Measurements from ENCODE around the gene CARD10. TPM values are rescaled to one million over a fixed set of nuclear protein-coding genes. Genes with fewer than 3 reads are reported as not detected.
A peak's percentile ranks its signal among the peaks of the same experiment; 100 is the strongest.

The CARD10 gene
- total RNA-seq, 2 donors from 2014 or later: 20.3 to 24.4 TPM

GRCh38 chr22:37566903-37567798, 47.9 kb upstream of the CARD10 start:
- Histone ChIP-seq H3K9me3 (ENCODE audit: control insufficient read depth, low read length) (no peaks in the 10 kb centered on the region), H3K4me3 (ENCODE audit: low read length) (no peak overlapping the region), H3K9ac (ENCODE audit: extremely low read depth, low read length, poor library complexity, severe bottlenecking) (no peak overlapping the region), H3K36me3 (ENCODE audit: control insufficient read depth, insufficient read depth, low read length) (peaks cover 32% of the 10 kb centered on the region), H3K27ac (ENCODE audit: low read depth, low read length) (no peak overlapping the region), H3K27me3 (ENCODE audit: control insufficient read depth, insufficient read depth, low read length, poor library complexity, severe bottlenecking) (no peaks in the 10 kb centered on the region), H3K4me1 (ENCODE audit: control insufficient read depth, insufficient read depth, low read length) (peaks cover 52% of the 10 kb centered on the region)
- DNase-seq: peak; percentile 97
- TF ChIP-seq CTCF (conservative IDR thresholded peaks at IDR 0.05): peak; percentile 99
- WGBS, 2 experiments (ENCODE audit: insufficient coverage in 1 of 2, insufficient read length in 1 of 2): 66 to 73% methylated on average over 14 to 16 of the region's 16 CpGs
- peaks cover 17% of the 10 kb centered on the region for H3K36me3 Mint-ChIP-seq (ENCODE audit: low read depth)
- H3K9me3 Mint-ChIP-seq: no peaks in the 10 kb centered on the region
- peak overlapping the region; percentile 81 for H3K27ac Mint-ChIP-seq
- H3K4me1 Mint-ChIP-seq: peaks cover 50% of the 10 kb centered on the region
- H3K4me3 Mint-ChIP-seq: no peak overlapping the region
- H3K27me3 Mint-ChIP-seq (ENCODE audit: insufficient read depth): no peaks in the 10 kb centered on the region

- whole genome bisulfite sequencing, 2 experiments (ENCODE audit: insufficient coverage in 1 of 2, insufficient read length in 1 of 2): 94 to 96% methylated on average over 17 to 28 of the region's 28 CpGs
- H3K4me1 Mint-ChIP-seq: peaks cover 49% of the 10 kb centered on the region
- no peak overlapping the region for H3K27ac Mint-ChIP-seq
- TF ChIP-seq CTCF (conservative IDR thresholded peaks at IDR 0.05): no peak
- no peak overlapping the region for H3K4me3 Mint-ChIP-seq
- no peak overlapping the region for H3K4me3 ChIP-seq (ENCODE audit: low read length)
- no peaks in the 10 kb centered on the region for H3K9me3 Mint-ChIP-seq
- peaks cover 17% of the 10 kb centered on the region for H3K36me3 Mint-ChIP-seq (ENCODE audit: low read depth)
- H3K4me1 ChIP-seq (ENCODE audit: control insufficient read depth, insufficient read depth, low read length): peaks cover 55% of the 10 kb centered on the region
- H3K27me3 ChIP-seq (ENCODE audit: control insufficient read depth, insufficient read depth, low read length, poor library complexity, severe bottlenecking): no peaks in the 10 kb centered on the region
- H3K9me3 ChIP-seq (ENCODE audit: control insufficient read depth, low read length): no peaks in the 10 kb centered on the region
- no peak overlapping the region for H3K27ac ChIP-seq (ENCODE audit: low read depth, low read length)
- no peak for DNase-seq
- H3K9ac ChIP-seq (ENCODE audit: extremely low read depth, low read length, poor library complexity, severe bottlenecking): no peak overlapping the region
- no peaks in the 10 kb centered on the region for H3K27me3 Mint-ChIP-seq (ENCODE audit: insufficient read depth)
- peaks cover 33% of the 10 kb centered on the region for H3K36me3 ChIP-seq (ENCODE audit: control insufficient read depth, insufficient read depth, low read length)
Observed at GRCh38 chr22:37566329-37566837, 47.2 kb upstream of the CARD10 start.

- DNase-seq: no peak
- no peak for TF ChIP-seq CTCF (conservative IDR thresholded peaks at IDR 0.05)
- H3K27me3 Mint-ChIP-seq (ENCODE audit: insufficient read depth): no peaks in the 10 kb centered on the region
- H3K27ac ChIP-seq (ENCODE audit: low read depth, low read length): no peak overlapping the region
- no peaks in the 10 kb centered on the region for H3K27me3 ChIP-seq (ENCODE audit: control insufficient read depth, insufficient read depth, low read length, poor library complexity, severe bottlenecking)
- no peak overlapping the region for H3K4me3 Mint-ChIP-seq
- H3K36me3 Mint-ChIP-seq (ENCODE audit: low read depth): peaks cover 17% of the 10 kb centered on the region
- H3K4me1 Mint-ChIP-seq: peaks cover 46% of the 10 kb centered on the region
- peaks cover 51% of the 10 kb centered on the region for H3K4me1 ChIP-seq (ENCODE audit: control insufficient read depth, insufficient read depth, low read length)
- H3K9ac ChIP-seq (ENCODE audit: extremely low read depth, low read length, poor library complexity, severe bottlenecking): no peak overlapping the region
- 90 to 96% methylated on average over 17 of the region's 17 CpGs for WGBS, 2 experiments (ENCODE audit: insufficient coverage in 1 of 2, insufficient read length in 1 of 2)
- H3K36me3 ChIP-seq (ENCODE audit: control insufficient read depth, insufficient read depth, low read length): peaks cover 33% of the 10 kb centered on the region
- peak overlapping the region; percentile 74 for H3K27ac Mint-ChIP-seq
- no peaks in the 10 kb centered on the region for H3K9me3 ChIP-seq (ENCODE audit: control insufficient read depth, low read length)
- no peak overlapping the region for H3K4me3 ChIP-seq (ENCODE audit: low read length)
- no peaks in the 10 kb centered on the region for H3K9me3 Mint-ChIP-seq
Observed at GRCh38 chr22:37565830-37566229, 46.6 kb upstream of the CARD10 start.
